NCI-H2227 treated with DMSO at 0.1 percent for 48 hours (cell line): ENCODE results near the gene TBX15.
"Not testable (repeated sequence)": the region's sequence is repeated elsewhere in the genome, so short reads cannot be mapped to it uniquely, and the experiment has no call there.

ENCODE experiments used
- DNase-seq: peaks from one replicate; lab custom pipeline; 2025; lab: John Stamatoyannopoulos, UW

The TBX15 gene

GRCh38 chr1:118958937-118959631 is 29.1 kb downstream of the TBX15 start:
- DNase-seq: no peak

GRCh38 chr1:118958140-118958539 is 30.0 kb downstream of the TBX15 start:
- no peak for DNase-seq

GRCh38 chr1:118957579-118957978 is 30.6 kb downstream of the TBX15 start:
- not testable (repeated sequence) for DNase-seq

- no peak for DNase-seq
Observed at GRCh38 chr1:118954301-118954905, 33.7 kb downstream of the TBX15 start.

GRCh38 chr1:118951270-118951936 is 36.7 kb downstream of the TBX15 start:
- no peak for DNase-seq

GRCh38 chr1:118949315-118949714 is 38.8 kb downstream of the TBX15 start:
- no peak for DNase-seq

- no peak for DNase-seq
Observed at GRCh38 chr1:118948846-118949245, 39.3 kb downstream of the TBX15 start.

- no peak for DNase-seq
Observed at GRCh38 chr1:118948351-118948750, 39.8 kb downstream of the TBX15 start.

- no peak for DNase-seq
Observed at GRCh38 chr1:118947790-118948189, 40.4 kb downstream of the TBX15 start.

- no peak for DNase-seq
Observed at GRCh38 chr1:118947003-118947765, 41.0 kb downstream of the TBX15 start.

- DNase-seq: no peak
Observed at GRCh38 chr1:118945489-118945888, 42.7 kb downstream of the TBX15 start.

GRCh38 chr1:118944546-118944945 is 43.6 kb downstream of the TBX15 start:
- DNase-seq: no peak

- DNase-seq: no peak
Observed at GRCh38 chr1:118944133-118944532, 44.0 kb downstream of the TBX15 start.

- no peak for DNase-seq
Observed at GRCh38 chr1:118940957-118941356, 47.2 kb downstream of the TBX15 start.

- DNase-seq: no peak
Observed at GRCh38 chr1:118937413-118938072, 50.6 kb downstream of the TBX15 start.

- no peak for DNase-seq
Observed at GRCh38 chr1:118934706-118935105, 53.4 kb downstream of the TBX15 start.

- no peak for DNase-seq
Observed at GRCh38 chr1:118933051-118933781, 54.9 kb downstream of the TBX15 start.

GRCh38 chr1:118931876-118932275 is 56.3 kb downstream of the TBX15 start:
- no peak for DNase-seq

- no peak for DNase-seq
Observed at GRCh38 chr1:118928739-118929554, 59.2 kb downstream of the TBX15 start.

- no peak for DNase-seq
Observed at GRCh38 chr1:118927427-118928187, 60.5 kb downstream of the TBX15 start.
